ENCODE results near the gene GSTM1.
"Not testable (repeated sequence)": the region's sequence is repeated elsewhere in the genome, so short reads cannot be mapped to it uniquely, and the experiment has no call there.

Gene GSTM1

DNA sequence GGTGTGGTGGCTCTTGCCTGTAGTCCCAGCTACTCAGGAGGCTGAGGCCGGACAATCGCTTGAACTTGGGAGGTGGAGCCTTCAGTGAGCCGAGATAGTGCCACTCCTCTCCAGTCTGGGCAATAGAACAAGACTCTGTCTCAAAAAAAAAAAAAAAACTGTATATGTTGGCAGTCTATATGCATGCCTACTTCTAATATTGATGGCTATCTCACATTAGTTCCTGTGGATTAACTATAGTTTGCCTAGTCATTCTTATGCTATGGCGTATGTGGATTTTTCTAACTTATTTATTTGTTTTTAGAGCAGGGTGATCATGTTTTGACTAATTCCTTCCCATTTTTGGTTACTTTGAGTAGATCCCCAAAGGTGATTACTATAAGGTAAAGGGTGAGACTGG is 9.4 kb downstream of the GSTM1 start:
- DNase-seq = no peak

DNA sequence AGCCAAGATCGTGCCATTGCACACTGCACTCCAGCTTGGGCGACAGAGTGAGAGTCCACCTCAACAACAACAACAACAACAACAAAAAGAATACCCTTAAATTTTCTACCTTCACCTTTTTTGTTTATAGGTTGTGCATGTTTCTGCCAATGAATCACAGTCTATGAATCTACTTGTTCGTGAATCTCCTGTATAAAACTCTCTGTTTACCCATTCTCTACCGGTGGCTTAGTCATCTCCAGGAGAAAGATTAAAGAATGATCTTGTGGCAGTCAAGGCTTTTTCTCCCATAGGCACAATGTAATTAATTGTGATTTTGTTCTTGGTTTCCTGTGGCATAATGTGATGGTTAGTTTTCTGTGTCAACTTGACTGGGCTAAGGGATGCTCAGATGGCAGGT is 10.2 kb downstream of the GSTM1 start:
- DNase-seq = not testable (repeated sequence)

- DNase-seq = not testable (repeated sequence)
These were observed 15.3 kb downstream of the GSTM1 start for GRCh38 chr1:109702940-109703339.

GRCh38 chr1:109704173-109704572 is 16.6 kb downstream of the GSTM1 start:
- peak in 1 of 51 donors; percentile 4 for DNase-seq

DNA sequence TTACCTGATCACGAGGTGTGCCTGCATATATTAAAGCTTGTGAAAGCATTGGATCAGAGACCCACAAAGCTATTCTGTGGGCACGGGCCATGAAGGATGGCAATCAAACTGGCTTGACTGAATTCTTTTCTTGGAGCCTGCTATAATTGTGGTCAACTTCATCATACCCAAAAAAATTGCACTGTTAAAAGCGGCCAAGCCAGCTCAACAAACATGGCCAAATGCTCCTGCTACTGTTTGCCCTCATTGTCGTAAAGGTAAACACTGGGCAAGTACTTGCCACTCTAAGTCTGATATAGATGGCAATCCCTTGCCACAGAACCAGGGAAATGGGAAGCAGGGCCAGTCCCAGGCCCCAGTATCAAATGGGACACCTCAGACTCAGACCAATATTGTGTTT is 17.8 kb downstream of the GSTM1 start:
- DNase-seq = no peak

DNA sequence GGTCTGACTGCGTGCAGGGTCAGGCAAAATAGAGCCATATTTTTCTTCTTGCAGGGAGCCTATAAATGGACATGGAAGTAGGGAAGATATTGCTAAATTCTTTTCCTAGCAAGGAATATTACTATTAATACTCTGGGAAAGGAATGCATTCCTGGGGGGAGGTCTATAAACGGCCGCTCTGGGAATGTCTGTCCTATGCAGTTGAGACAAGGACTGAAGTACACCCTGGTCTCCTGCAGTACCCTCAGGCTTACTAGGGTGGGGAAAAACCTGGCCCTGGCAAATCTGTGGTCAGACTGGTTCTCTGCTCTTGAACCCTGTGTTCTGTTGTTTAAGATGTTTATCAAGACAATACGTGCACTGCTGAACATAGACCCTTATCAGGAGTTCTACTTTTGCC is 21.3 kb downstream of the GSTM1 start:
- not testable (repeated sequence) for DNase-seq

DNA sequence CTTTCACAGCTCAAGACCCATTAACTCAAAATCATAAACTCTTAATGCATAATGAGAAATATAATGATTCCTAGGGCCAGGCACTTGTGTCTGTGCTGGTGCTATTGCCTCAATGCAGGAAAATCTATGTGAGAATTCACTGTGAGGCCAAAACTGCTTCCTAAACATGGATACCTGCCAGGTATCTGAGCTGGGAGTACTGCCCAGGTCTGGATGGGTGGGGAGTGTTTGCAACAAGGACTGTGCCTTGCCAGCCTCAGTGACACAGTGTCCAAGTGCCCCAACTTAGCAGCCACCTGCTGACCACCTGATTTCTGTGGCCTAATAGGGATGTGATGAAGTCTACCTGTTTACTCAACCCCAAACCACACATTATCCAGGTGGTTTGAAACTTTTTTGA is 22.2 kb downstream of the GSTM1 start:
- DNase-seq = not testable (repeated sequence)

DNA sequence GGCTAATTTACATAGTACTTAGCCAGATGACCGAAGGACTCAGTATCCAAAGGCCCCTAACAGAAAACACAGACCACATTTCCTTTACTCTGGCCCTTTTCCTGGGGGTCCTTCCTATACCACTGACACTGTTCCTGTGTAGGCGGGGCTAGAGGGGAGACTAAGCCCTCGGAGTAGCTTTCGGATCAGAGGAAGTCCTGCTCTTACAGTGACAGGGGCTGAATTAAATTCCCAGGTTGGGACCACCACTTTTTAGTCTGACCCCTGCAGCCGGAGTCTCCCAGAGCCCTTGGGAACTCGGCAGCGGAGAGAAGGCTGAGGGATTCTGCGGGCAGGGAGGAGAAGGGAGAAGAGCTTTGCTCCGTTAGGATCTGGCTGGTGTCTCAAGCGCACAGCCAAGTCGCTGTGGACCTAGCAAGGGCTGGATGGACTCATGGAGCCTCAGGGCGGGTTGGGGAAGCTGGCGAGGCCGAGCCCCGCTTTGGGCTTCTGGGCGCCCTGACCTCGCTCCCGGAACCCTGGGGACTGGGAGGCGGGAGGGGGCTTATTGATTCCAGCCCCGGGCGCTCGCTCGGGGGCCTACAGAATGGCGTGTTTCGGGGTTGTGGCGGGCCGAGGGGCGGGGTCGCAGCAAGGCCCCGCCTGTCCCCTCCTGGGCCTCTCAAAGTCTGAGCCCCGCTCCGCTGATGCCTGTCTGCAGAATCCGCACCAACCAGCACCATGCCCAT is 24.1 kb downstream of the GSTM1 start, which contains the start of gene GSTM5:
Gene GSTM5 (plus strand): TSS at position 659 of the 728 bp plus-strand sequence. CDS start 62 bp downstream, at position 721.
- DNase-seq = not testable (repeated sequence)

- DNase-seq = no peak
These were observed 24.8 kb downstream of the GSTM1 start for GRCh38 chr1:109712321-109712864.

- no peak for DNase-seq
These were observed 26.0 kb downstream of the GSTM1 start for GRCh38 chr1:109713636-109714035.

DNA sequence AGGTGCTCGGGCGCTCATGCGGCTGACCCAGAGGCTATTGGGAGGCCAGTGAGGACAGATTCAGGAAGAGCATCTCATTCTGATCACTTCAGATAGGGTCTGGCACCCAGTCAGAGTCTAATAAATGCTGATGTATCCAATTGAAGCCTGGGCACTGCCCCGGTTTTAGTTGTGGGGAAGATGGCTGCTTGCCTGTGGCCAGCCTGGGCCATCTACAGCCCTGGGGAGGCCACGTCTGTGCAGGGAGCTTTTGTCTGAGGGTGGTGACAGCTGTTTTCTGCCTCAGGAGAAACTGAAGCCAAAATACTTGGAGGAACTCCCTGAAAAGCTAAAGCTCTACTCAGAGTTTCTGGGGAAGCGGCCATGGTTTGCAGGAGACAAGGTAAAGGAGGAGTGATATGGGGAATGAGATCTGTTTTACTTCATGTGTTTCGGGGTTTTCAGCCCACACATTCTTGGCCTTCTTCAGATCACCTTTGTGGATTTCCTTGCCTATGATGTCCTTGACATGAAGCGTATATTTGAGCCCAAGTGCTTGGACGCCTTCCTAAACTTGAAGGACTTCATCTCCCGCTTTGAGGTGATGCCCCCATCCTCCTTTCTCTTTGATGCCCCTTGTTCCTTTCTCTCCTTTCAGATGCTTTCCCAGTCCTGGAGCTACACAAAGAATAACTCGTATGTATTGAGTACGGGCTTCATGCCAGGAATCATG is 27.2 kb downstream of the GSTM1 start:
- no peak for DNase-seq

GRCh38 chr1:109716121-109716520 is 28.5 kb downstream of the GSTM1 start:
- DNase-seq = no peak

GRCh38 chr1:109716570-109717090 is 29.0 kb downstream of the GSTM1 start:
- DNase-seq = no peak

- no peak for DNase-seq
These were observed 30.1 kb downstream of the GSTM1 start for GRCh38 chr1:109717729-109718128.

DNA sequence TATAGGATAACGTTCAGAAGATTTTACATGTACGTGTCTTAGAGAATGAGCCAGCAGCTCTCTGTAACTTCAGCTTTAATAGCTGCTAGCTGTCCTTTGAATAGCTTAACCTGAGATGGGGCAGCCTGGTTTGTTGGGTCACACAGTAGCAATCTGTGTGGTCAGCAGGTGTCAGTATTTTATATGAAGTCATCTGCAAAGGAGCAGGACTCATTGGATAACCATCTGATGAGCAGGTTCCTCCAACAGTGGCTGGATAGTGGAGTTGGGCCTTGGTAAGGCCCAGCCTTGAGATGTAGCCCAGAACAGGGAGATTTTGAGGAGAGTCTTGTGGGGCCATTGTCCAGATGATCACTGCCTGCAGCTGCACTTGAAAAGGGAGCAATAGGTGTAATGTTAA is 30.9 kb downstream of the GSTM1 start:
- DNase-seq = no peak

DNA sequence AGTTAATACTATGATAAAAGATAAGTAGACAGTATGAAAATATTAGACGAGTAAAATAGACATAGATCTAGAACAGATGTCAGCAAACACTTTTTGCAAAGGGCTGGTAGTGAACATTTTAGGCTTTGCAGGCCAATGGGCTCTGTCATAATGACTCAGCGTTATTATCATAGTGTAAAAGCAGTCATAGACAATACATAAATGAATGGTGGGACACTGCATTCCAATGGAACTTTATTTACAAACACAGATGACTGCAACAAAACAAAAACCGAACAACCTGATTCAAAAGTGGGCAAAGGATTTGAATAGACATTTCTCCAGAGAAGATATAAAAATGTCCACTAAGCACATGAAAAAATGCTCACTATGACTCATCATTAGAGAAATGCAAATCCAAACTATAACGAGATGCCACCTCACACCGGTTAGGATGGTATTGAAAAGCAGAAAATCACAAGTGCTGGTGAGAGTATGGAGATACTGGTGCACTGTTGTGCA is 31.8 kb downstream of the GSTM1 start:
- DNase-seq = no peak

DNA sequence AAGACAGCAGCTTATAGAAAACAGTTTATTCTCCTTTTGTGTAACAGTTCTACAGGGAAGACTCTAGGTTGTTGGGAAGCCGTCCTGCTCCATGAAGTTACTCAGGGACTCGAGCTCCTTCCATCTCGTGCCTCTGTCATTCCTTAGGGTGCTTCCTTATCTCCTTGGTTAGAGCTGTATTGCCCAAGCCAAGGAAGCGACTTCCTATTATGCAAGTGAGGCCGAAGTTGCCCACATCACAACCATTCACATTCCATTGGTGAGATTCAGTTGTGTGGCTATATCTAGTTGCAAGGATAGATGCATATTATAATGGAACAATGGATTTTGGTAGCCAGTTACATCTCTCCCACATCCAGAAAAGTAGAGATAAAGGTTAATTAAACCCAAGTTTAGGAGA is 33.4 kb downstream of the GSTM1 start:
- DNase-seq = no peak

- no peak for DNase-seq
These were observed 34.4 kb downstream of the GSTM1 start for GRCh38 chr1:109721971-109722370.

- DNase-seq = no peak
These were observed 35.5 kb downstream of the GSTM1 start for GRCh38 chr1:109722908-109723691.

DNA sequence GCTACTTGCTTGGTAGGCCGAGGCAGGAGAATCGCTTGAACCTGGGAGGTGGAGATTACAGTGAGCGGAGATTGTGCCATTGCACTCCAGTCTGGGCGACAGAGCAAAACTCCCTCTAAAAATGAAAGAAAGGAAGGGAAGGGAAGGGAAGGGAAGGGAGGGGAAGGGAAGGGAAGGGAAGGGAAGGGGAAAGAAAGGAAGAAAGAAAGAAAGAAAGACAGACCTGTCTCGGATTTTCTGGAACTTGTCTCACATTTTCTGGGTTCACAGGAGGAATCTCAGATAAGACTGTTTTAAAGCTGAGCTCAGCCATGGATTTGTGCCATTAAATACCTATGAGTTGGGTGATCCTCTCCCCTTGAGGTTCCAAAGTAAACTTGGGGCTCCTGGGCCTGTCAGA is 37.3 kb downstream of the GSTM1 start:
- DNase-seq = no peak

- DNase-seq = no peak
These were observed 37.9 kb downstream of the GSTM1 start for GRCh38 chr1:109725510-109725909.
